Esophagus muscularis mucosa (tissue), 4 donors: ENCODE measurements around the gene ADPRHL1.

Experiments used
- CTCF ChIP-seq, 3 experiments: fragments of 200-600 bp in 2 of 3; fragments of 450-650 bp in 1 of 3; sonication (generic) in 2 of 3; IDR thresholded peaks; one replicate each; pipeline ENCODE4 v1.5.1; 2017 to 2019; ENCODE audit warnings: antibody characterized with exemption in 3 of 3, mild to moderate bottlenecking in 2 of 3, moderate library complexity in 1 of 3
- EP300 ChIP-seq: sonication (generic); formaldehyde crosslinking; IDR thresholded peaks from one replicate; pipeline ENCODE4 v1.6.1; 2017; ENCODE audit warnings: antibody characterized with exemption
- POLR2A ChIP-seq: fragments of 450-650 bp; IDR thresholded peaks from one replicate; pipeline ENCODE4 v1.6.1; 2017; ENCODE audit warnings: antibody characterized with exemption, moderate library complexity, mild to moderate bottlenecking, low read depth
- POLR2AphosphoS5 ChIP-seq, 2 donors: sonication (generic); formaldehyde crosslinking; IDR thresholded peaks; one replicate each; pipeline ENCODE4 v1.6.1; 2017; ENCODE audit warnings: antibody characterized with exemption in 2 of 2

- TF ChIP-seq POLR2A, result no peak
- no peak for TF ChIP-seq CTCF (IDR thresholded peaks at IDR 0.05)
- no peak for TF ChIP-seq EP300
- TF ChIP-seq POLR2AphosphoS5 (IDR thresholded peaks at IDR 0.05), result no peak
These were observed 65.9 kb downstream of the ADPRHL1 start for GRCh38 chr13:113387396-113387795.
